SK-N-SH (cell line): ENCODE measurements around the gene DPP10. TPM values are rescaled to one million over a fixed set of nuclear protein-coding genes. Genes with fewer than 3 reads are reported as not detected.

Experiments used
- CTCF ChIA-PET: fragments of 300-600, 350-600 bp; formaldehyde crosslinking; extraction: SDS; loops from one replicate; lab custom pipeline; 2021; lab: Yijun Ruan, JAX
- POLR2A ChIA-PET: fragments of 350-600 bp; sonication (Branson Sonifier 250); formaldehyde crosslinking; extraction: SDS; loops from one replicate; lab custom pipeline; 2020; ENCODE audit warnings: antibody characterized with exemption, inconsistent platforms; lab: Yijun Ruan, JAX
- DNase-seq: peaks from one replicate; pipeline ENCODE4 v3.0.0; 2012
- H2AFZ ChIP-seq: fragments of 200-600 bp; sonication (generic); 2 replicates; pipeline ENCODE4 v1.8.1; 2016; ENCODE audit warnings: antibody characterized with exemption, mild to moderate bottlenecking, low read depth
- H3F3A ChIP-seq: fragments of 200-600 bp; sonication (generic); replicated peaks from 2 replicates; pipeline ENCODE3; 2016; ENCODE audit warnings: antibody characterized with exemption, mild to moderate bottlenecking; ENCODE audit not compliant: insufficient read depth
- H3K27ac ChIP-seq, 2 experiments: fragments of 200-500 bp in 1 of 2; fragments of 200-600 bp in 1 of 2; sonication (Bioruptor generic) in 1 of 2; sonication (generic), shearing (Covaris generic) in 1 of 2; 2 replicates each; pipeline versions ENCODE4 v1.5.1 to v1.6.1; 2014 to 2016; ENCODE audit warnings: low read depth in 2 of 2, inconsistent platforms in 1 of 2, low read length in 1 of 2, mild to moderate bottlenecking in 1 of 2, mixed read lengths in 1 of 2
- H3K27me3 ChIP-seq: fragments of 200-600 bp; sonication (generic), shearing (Covaris generic); 2 replicates; pipeline ENCODE4 v1.6.1; 2016; ENCODE audit warnings: mixed run types; ENCODE audit not compliant: insufficient read depth
- H3K36me3 ChIP-seq, 2 experiments: fragments of 200-500 bp in 1 of 2; fragments of 200-600 bp in 1 of 2; sonication (Bioruptor generic) in 1 of 2; sonication (generic) in 1 of 2; replicated peaks in 1 of 2; 2 replicates each; pipeline versions ENCODE3 to v1.5.1; 2014 to 2016; ENCODE audit warnings: low read length in 1 of 2, mild to moderate bottlenecking in 1 of 2; ENCODE audit not compliant: insufficient read depth in 2 of 2, control insufficient read depth in 1 of 2
- H3K4me1 ChIP-seq, 2 experiments: fragments of 200-500 bp in 1 of 2; fragments of 200-600 bp in 1 of 2; sonication (Bioruptor generic) in 1 of 2; sonication (generic), shearing (Covaris generic) in 1 of 2; 2 replicates each; pipeline versions ENCODE4 v1.5.1 to v1.6.1; 2014 to 2016; ENCODE audit warnings: low read depth in 1 of 2, low read length in 1 of 2, mixed run types in 1 of 2; ENCODE audit not compliant: insufficient read depth in 2 of 2, control insufficient read depth in 1 of 2
- H3K4me2 ChIP-seq: fragments of 200-600 bp; sonication (generic), shearing (Covaris generic); 2 replicates; pipeline ENCODE4 v1.6.1; 2017; ENCODE audit warnings: mixed run types
- H3K4me3 ChIP-seq, 2 experiments: fragments of 200-500 bp in 1 of 2; fragments of 200-600 bp in 1 of 2; sonication (Bioruptor generic) in 1 of 2; sonication (generic), shearing (Covaris generic) in 1 of 2; 2 replicates each; pipeline versions ENCODE4 v1.5.1 to v1.8.1; 2014 to 2016; ENCODE audit warnings: low read depth in 2 of 2, inconsistent platforms in 1 of 2, low read length in 1 of 2, mild to moderate bottlenecking in 1 of 2, mixed read lengths in 1 of 2, moderate library complexity in 1 of 2
- H3K79me2 ChIP-seq: fragments of 200-600 bp; sonication (generic); 2 replicates; pipeline ENCODE4 v1.8.1; 2017; ENCODE audit warnings: mild to moderate bottlenecking; ENCODE audit not compliant: insufficient read depth
- H3K9ac ChIP-seq: fragments of 200-600 bp; sonication (generic); 2 replicates; pipeline ENCODE4 v1.6.1; 2017; ENCODE audit warnings: mixed run types
- H3K9me2 ChIP-seq: fragments of 200-600 bp; sonication (generic); 2 replicates; pipeline ENCODE4 v1.6.1; 2017; ENCODE audit warnings: mixed run types
- H3K9me3 ChIP-seq: fragments of 200-600 bp; sonication (generic); 2 replicates; pipeline ENCODE4 v1.6.1; 2017; ENCODE audit warnings: mixed run types, mild to moderate bottlenecking, moderate library complexity
- H4K20me1 ChIP-seq: fragments of 200-600 bp; sonication (generic); 2 replicates; pipeline ENCODE4 v1.6.1; 2017; ENCODE audit warnings: mild to moderate bottlenecking, mixed run types; ENCODE audit not compliant: insufficient read depth
- CHD2 ChIP-seq: fragments of 150-350 bp; IDR thresholded peaks from 2 replicates; pipeline ENCODE4 v1.6.1; 2018; ENCODE audit warnings: low read length; ENCODE audit not compliant: partially characterized antibody
- FOSL2 ChIP-seq: IDR thresholded peaks from 2 replicates; pipeline ENCODE4 v1.4.0; 2012; ENCODE audit warnings: low read depth, mild to moderate bottlenecking, moderate library complexity, borderline replicate concordance
- FOXM1 ChIP-seq: IDR thresholded peaks from 2 replicates; pipeline ENCODE4 v1.4.0; 2012; ENCODE audit warnings: low read depth, mild to moderate bottlenecking
- GABPA ChIP-seq: IDR thresholded peaks from 2 replicates; pipeline ENCODE4 v1.4.0; 2012; ENCODE audit warnings: low read depth, mild to moderate bottlenecking
- GATA2 ChIP-seq: sonication (generic); formaldehyde crosslinking; IDR thresholded peaks from 2 replicates; pipeline ENCODE4 v1.5.0; 2020; ENCODE audit warnings: mild to moderate bottlenecking, missing genetic modification reagents
- JUND ChIP-seq: IDR thresholded peaks from 2 replicates; pipeline ENCODE4 v1.4.0; 2012
- MAX ChIP-seq: IDR thresholded peaks from 2 replicates; pipeline ENCODE4 v1.4.0; 2012; ENCODE audit warnings: low read depth
- MEF2A ChIP-seq: IDR thresholded peaks from 2 replicates; pipeline ENCODE4 v1.4.0; 2012; ENCODE audit warnings: low read depth, borderline replicate concordance
- MXI1 ChIP-seq: IDR thresholded peaks from 2 replicates; pipeline ENCODE4 v1.6.1; 2012; ENCODE audit warnings: mild to moderate bottlenecking, low read depth, low read length, improper control_type of control experiment
- NFIC ChIP-seq: IDR thresholded peaks from 2 replicates; pipeline ENCODE4 v1.4.0; 2012; ENCODE audit warnings: borderline replicate concordance
- NRF1 ChIP-seq: IDR thresholded peaks from 2 replicates; pipeline ENCODE4 v1.6.1; 2012; ENCODE audit warnings: low read depth, mild to moderate bottlenecking, low read length
- POLR2AphosphoS5 ChIP-seq: IDR thresholded peaks from 2 replicates; pipeline ENCODE4 v1.6.1; 2012; ENCODE audit warnings: low read depth, low read length
- RAD21 ChIP-seq: IDR thresholded peaks from 2 replicates; pipeline ENCODE4 v1.6.1; 2012; ENCODE audit warnings: mild to moderate bottlenecking, low read length
- SIN3A ChIP-seq: IDR thresholded peaks from 2 replicates; pipeline ENCODE4 v1.6.1; 2012; ENCODE audit warnings: low read depth, mild to moderate bottlenecking, low read length, moderate library complexity, borderline replicate concordance
- SMC3 ChIP-seq: IDR thresholded peaks from 2 replicates; pipeline ENCODE4 v1.6.1; 2012; ENCODE audit warnings: low read depth, low read length, improper control_type of control experiment
- TCF12 ChIP-seq: IDR thresholded peaks from 2 replicates; pipeline ENCODE4 v1.4.0; 2012
- YY1 ChIP-seq: IDR thresholded peaks from 2 replicates; pipeline ENCODE4 v1.4.0; 2012; ENCODE audit warnings: low read depth, mild to moderate bottlenecking
- ZBTB33 ChIP-seq: IDR thresholded peaks from 2 replicates; pipeline ENCODE4 v1.4.0; 2012; ENCODE audit warnings: low read depth, borderline replicate concordance
- WGBS: methylation state at CpG from one replicate; pipeline ENCODE4 v1.1.6; 2017; ENCODE audit warnings: low lambda C conversion rate; 5-methylcytosine and 5-hydroxymethylcytosine counted together
- polyA plus RNA-seq, 3 experiments: library from polyadenylated mRNA; depleted of rRNA; stranded (reverse); fragments of >200 nt; gene quantifications; 2 replicates each; pipeline ENCODE4 v1.2.3, GENCODE V29; 2012

The DPP10 gene
- polyA plus RNA-seq, 1 of the 3 experiments (the other 2 are of a cell fraction): not detected

GRCh38 chr2:115483666-115484065 lies 1041.2 kb downstream of the DPP10 start (continued):
- TF ChIP-seq ZBTB33 (no peak), MAX (no peak), FOSL2 (no peak), FOXM1 (no peak), NRF1 (no peak), RAD21 (no peak), GATA2 (CRISPR knock-in tag) (no peak), CHD2 (no peak), SMC3 (no peak), POLR2AphosphoS5 (no peak)
- TF ChIP-seq, all 33 proteins: peak for 0

- H4K20me1 ChIP-seq: no peaks in the 10 kb centered on the region
- no peak for DNase-seq
- no peaks in the 10 kb centered on the region for H3K9me2 ChIP-seq
These were observed 1042.0 kb downstream of the DPP10 start for GRCh38 chr2:115484486-115484885.

GRCh38 chr2:115484983-115485382 lies 1042.5 kb downstream of the DPP10 start:
- no peak overlapping the region for H3K27ac ChIP-seq
- no peak overlapping the region for H3K4me2 ChIP-seq
- no peaks in the 10 kb centered on the region for H3K79me2 ChIP-seq
- no peaks in the 10 kb centered on the region for H3K9me2 ChIP-seq
- POLR2A ChIA-PET: no interaction called here
- TF ChIP-seq MXI1: no peak
- no peak for TF ChIP-seq FOSL2
- TF ChIP-seq GABPA: no peak
- TF ChIP-seq TCF12: no peak
- no peak for TF ChIP-seq YY1
- no peak for TF ChIP-seq MEF2A
- no peak for TF ChIP-seq RAD21
- TF ChIP-seq JUND: no peak
- TF ChIP-seq, all 33 proteins: peak for 0
- Histone ChIP-seq H2AFZ (no peak overlapping the region), H3K36me3 (no peaks in the 10 kb centered on the region), H3F3A (no peaks in the 10 kb centered on the region), H4K20me1 (no peaks in the 10 kb centered on the region), H3K9ac (no peak overlapping the region), H3K4me1 (no peaks in the 10 kb centered on the region), H3K4me3 (no peak overlapping the region), H3K27me3 (no peaks in the 10 kb centered on the region), H3K9me3 (no peaks in the 10 kb centered on the region)
- DNase-seq: no peak
- CTCF ChIA-PET: no interaction called here
- WGBS: 11% methylated on average over 4 of the region's 4 CpGs

More at GRCh38 chr2:115484486-115484885, 1042.0 kb downstream of the DPP10 start:
- TF ChIP-seq SIN3A: no peak
- TF ChIP-seq NFIC: no peak
- no peak for TF ChIP-seq NRF1
- Histone ChIP-seq H3F3A (no peaks in the 10 kb centered on the region), H3K79me2 (no peaks in the 10 kb centered on the region), H3K4me2 (no peak overlapping the region), H3K27me3 (no peaks in the 10 kb centered on the region), H3K9ac (no peak overlapping the region), H3K9me3 (no peaks in the 10 kb centered on the region), H3K4me3 (no peak overlapping the region), H3K27ac (no peak overlapping the region), H3K36me3 (no peaks in the 10 kb centered on the region), H2AFZ (no peak overlapping the region), H3K4me1 (no peaks in the 10 kb centered on the region)
- CTCF ChIA-PET: no interaction called here
- WGBS: 8% methylated on average over 1 of the region's 1 CpG
- POLR2A ChIA-PET: no interaction called here
